Testis (tissue), 2 donors: ENCODE measurements around the gene ATP2B2.
"Not testable (repeated sequence)": the region's sequence is repeated elsewhere in the genome, so short reads cannot be mapped to it uniquely, and the experiment has no call there.

Source experiments
- POLR2A ChIP-seq: fragments of 450-650 bp; IDR thresholded peaks from one replicate; pipeline ENCODE4 v1.6.1; 2017; ENCODE audit warnings: antibody characterized with exemption, mild to moderate bottlenecking, moderate library complexity
- TF ChIP-seq, protein P1 (sequence below), 3 experiments: fragments of 450-650 bp in 2 of 3; fragments of 200-600 bp in 1 of 3; sonication (generic) in 1 of 3; IDR thresholded peaks; one replicate each; pipeline ENCODE4 v1.5.1; 2016 to 2019; ENCODE audit warnings: antibody characterized with exemption in 3 of 3, mild to moderate bottlenecking in 2 of 3, moderate library complexity in 1 of 3

DNA sequence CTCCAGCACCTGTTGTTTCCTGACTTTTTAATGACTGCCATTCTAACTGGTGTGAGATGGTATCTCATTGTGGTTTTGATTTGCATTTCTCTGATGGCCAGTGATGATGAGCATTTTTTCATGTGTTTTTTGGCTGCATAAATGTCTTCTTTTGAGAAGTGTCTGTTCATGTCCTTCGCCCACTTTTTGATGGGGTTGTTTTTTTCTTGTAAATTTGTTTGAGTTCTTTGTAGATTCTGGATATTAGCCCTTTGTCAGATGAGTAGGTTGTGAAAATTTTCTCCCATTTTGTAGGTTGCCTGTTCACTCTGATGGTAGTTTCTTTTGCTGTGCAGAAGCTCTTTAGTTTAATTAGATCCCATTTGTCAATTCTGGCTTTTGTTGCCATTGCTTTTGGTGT lies 207.3 kb downstream of the ATP2B2 start:
- TF ChIP-seq, protein P1, sequence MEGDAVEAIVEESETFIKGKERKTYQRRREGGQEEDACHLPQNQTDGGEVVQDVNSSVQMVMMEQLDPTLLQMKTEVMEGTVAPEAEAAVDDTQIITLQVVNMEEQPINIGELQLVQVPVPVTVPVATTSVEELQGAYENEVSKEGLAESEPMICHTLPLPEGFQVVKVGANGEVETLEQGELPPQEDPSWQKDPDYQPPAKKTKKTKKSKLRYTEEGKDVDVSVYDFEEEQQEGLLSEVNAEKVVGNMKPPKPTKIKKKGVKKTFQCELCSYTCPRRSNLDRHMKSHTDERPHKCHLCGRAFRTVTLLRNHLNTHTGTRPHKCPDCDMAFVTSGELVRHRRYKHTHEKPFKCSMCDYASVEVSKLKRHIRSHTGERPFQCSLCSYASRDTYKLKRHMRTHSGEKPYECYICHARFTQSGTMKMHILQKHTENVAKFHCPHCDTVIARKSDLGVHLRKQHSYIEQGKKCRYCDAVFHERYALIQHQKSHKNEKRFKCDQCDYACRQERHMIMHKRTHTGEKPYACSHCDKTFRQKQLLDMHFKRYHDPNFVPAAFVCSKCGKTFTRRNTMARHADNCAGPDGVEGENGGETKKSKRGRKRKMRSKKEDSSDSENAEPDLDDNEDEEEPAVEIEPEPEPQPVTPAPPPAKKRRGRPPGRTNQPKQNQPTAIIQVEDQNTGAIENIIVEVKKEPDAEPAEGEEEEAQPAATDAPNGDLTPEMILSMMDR (IDR thresholded peaks at IDR 0.05) = not testable (repeated sequence)
- not testable (repeated sequence) for TF ChIP-seq POLR2A
